Mammary epithelial cell (primary cell): ENCODE measurements around the gene PAGR1.

Experiments used
- CTCF ChIP-seq, 2 donors: IDR thresholded peaks in 1 of 2; conservative IDR thresholded peaks in 1 of 2; 2 replicates each; pipeline ENCODE4 v1.5.1; 2011 to 2012; ENCODE audit warnings: inconsistent platforms in 2 of 2, low read length in 2 of 2, mild to moderate bottlenecking in 2 of 2, control low read depth in 1 of 2, low read depth in 1 of 2; ENCODE audit not compliant: insufficient read depth in 1 of 2; ENCODE audit errors: extremely low read depth in 1 of 2
- EZH2 ChIP-seq: IDR thresholded peaks from 2 replicates; pipeline ENCODE4 v1.6.1; 2012; ENCODE audit warnings: low read length, inconsistent platforms, borderline replicate concordance

GRCh38 chr16:29815793-29816693 lies at the start of gene PAGR1:
- peak; percentile 64 to 96 for TF ChIP-seq CTCF (conservative IDR thresholded peaks at IDR 0.05 in 1 of 2, IDR thresholded peaks at IDR 0.05 in 1 of 2; ENCODE audit: extremely low read depth in 1 of 2, insufficient read depth in 1 of 2, low read depth in 1 of 2, low read length in 2 of 2)
- TF ChIP-seq EZH2 = no peak
